Endothelial cell of umbilical vein (primary cell): ENCODE data around the gene HACD3. TPM values are rescaled to one million over a fixed set of nuclear protein-coding genes. Genes with fewer than 3 reads are reported as not detected.

Experiments used
- BruUV-seq: library from RNA; stranded (reverse); fragments of 400-500 nt; replicated peaks from 2 replicates; lab custom pipeline; 2021; lab: Mats Ljungman, UMichigan
- CTCF ChIA-PET: fragments of 300-600, 350-600 bp; sonication (Branson Sonifier 250); formaldehyde crosslinking; loops from one replicate; lab custom pipeline; 2021; ENCODE audit warnings: antibody characterized with exemption, inconsistent platforms; lab: Charles Lee
- POLR2A ChIA-PET: fragments of 300-600, 350-600 bp; sonication (Branson Sonifier 250); formaldehyde crosslinking; loops from one replicate; lab custom pipeline; 2021; ENCODE audit warnings: antibody characterized with exemption, inconsistent platforms; lab: Charles Lee
- DNase-seq: peaks from one replicate; pipeline ENCODE4 v3.0.0-alpha.2; 2011; ENCODE audit warnings: low read depth, low spot score
- FAIRE-seq: peaks from 2 replicates; lab custom pipeline; 2011; peaks lifted over from hg19 to GRCh38; lab: Jason Lieb, UNC
- H2AFZ ChIP-seq: 2 replicates; pipeline ENCODE4 v1.6.0; 2012; ENCODE audit warnings: low read depth, low read length, control low read depth, inconsistent platforms
- H3K27ac ChIP-seq: 2 replicates; pipeline ENCODE4 v1.5.1; 2011; ENCODE audit warnings: low read depth, mild to moderate bottlenecking, control low read depth, low read length, moderate library complexity; ENCODE audit not compliant: insufficient read depth
- H3K27me3 ChIP-seq, 2 experiments: 2 replicates each; pipeline versions ENCODE4 v1.6.0 to v1.6.1; 2011; ENCODE audit warnings: low read length in 2 of 2, mixed read lengths in 1 of 2; ENCODE audit not compliant: control insufficient read depth in 2 of 2, insufficient read depth in 2 of 2
- H3K36me3 ChIP-seq, 2 experiments: 2 replicates in 1 of 2; 3 replicates in 1 of 2; pipeline ENCODE4 v1.5.1; 2011; ENCODE audit warnings: low read length in 2 of 2, mild to moderate bottlenecking in 1 of 2, moderate library complexity in 1 of 2; ENCODE audit not compliant: control insufficient read depth in 2 of 2, insufficient read depth in 2 of 2; ENCODE audit errors: extremely low read depth in 1 of 2
- H3K4me1 ChIP-seq: 3 replicates; pipeline ENCODE4 v1.5.1; 2011; ENCODE audit warnings: mild to moderate bottlenecking, low read length; ENCODE audit not compliant: control insufficient read depth, insufficient read depth; ENCODE audit errors: extremely low read depth
- H3K4me2 ChIP-seq: 2 replicates; pipeline ENCODE4 v1.6.1; 2011; ENCODE audit warnings: low read length, control low read depth, mixed read lengths; ENCODE audit not compliant: insufficient read depth
- H3K4me3 ChIP-seq, 3 experiments: fragments of 200-600 bp in 1 of 3; sonication (generic), shearing (Covaris generic) in 1 of 3; replicated peaks in 1 of 3; 2 replicates each; pipeline ENCODE4 v1.5.1; 2011 to 2016; ENCODE audit warnings: control low read depth in 3 of 3, low read length in 3 of 3, mild to moderate bottlenecking in 2 of 3, inconsistent platforms in 1 of 3, low read depth in 1 of 3, moderate library complexity in 1 of 3; ENCODE audit not compliant: insufficient read depth in 1 of 3
- H3K79me2 ChIP-seq: 2 replicates; pipeline ENCODE4 v1.6.0; 2012; ENCODE audit warnings: low read length, inconsistent platforms; ENCODE audit not compliant: control insufficient read depth, insufficient read depth
- H3K9ac ChIP-seq: replicated peaks from 2 replicates; pipeline ENCODE3; 2011; ENCODE audit warnings: low read length, control low read depth; ENCODE audit not compliant: insufficient read depth; ENCODE audit errors: extremely low read depth
- H3K9me1 ChIP-seq: replicated peaks from 3 replicates; pipeline ENCODE4 v1.6.0; 2011; ENCODE audit warnings: mild to moderate bottlenecking, low read length; ENCODE audit not compliant: control insufficient read depth, insufficient read depth; ENCODE audit errors: extremely low read depth
- H3K9me3 ChIP-seq: replicated peaks from 2 replicates; pipeline ENCODE4 v1.5.1; 2012; ENCODE audit warnings: low read length, inconsistent platforms; ENCODE audit not compliant: control insufficient read depth, insufficient read depth
- H4K20me1 ChIP-seq: replicated peaks from 2 replicates; pipeline ENCODE3; 2011; ENCODE audit warnings: mild to moderate bottlenecking, low read length; ENCODE audit not compliant: control insufficient read depth, insufficient read depth; ENCODE audit errors: extremely low read depth
- EZH2 ChIP-seq: IDR thresholded peaks from 2 replicates; pipeline ENCODE4 v1.6.1; 2012; ENCODE audit warnings: borderline replicate concordance, low read depth, mild to moderate bottlenecking, moderate library complexity, low read length, inconsistent platforms; ENCODE audit not compliant: severe bottlenecking
- FOS ChIP-seq: IDR thresholded peaks from 2 replicates; pipeline ENCODE4 v1.6.1; 2011; ENCODE audit warnings: mild to moderate bottlenecking, low read length, moderate library complexity, borderline replicate concordance; ENCODE audit not compliant: insufficient read depth
- GATA2 ChIP-seq: IDR thresholded peaks from 2 replicates; pipeline ENCODE4 v1.7.0; 2011; ENCODE audit warnings: low read depth, mild to moderate bottlenecking, moderate library complexity, mixed read lengths, low read length; ENCODE audit not compliant: insufficient read length, insufficient read depth
- JUN ChIP-seq: IDR thresholded peaks from 2 replicates; pipeline ENCODE4 v1.6.1; 2011; ENCODE audit warnings: borderline replicate concordance, low read depth; ENCODE audit not compliant: insufficient read length, insufficient read depth
- MAX ChIP-seq: IDR thresholded peaks from 2 replicates; pipeline ENCODE4 v1.6.1; 2011; ENCODE audit not compliant: insufficient read depth, insufficient read length
- MYC ChIP-seq: IDR thresholded peaks from one replicate; pipeline ENCODE4 v1.6.1; 2011; ENCODE audit warnings: mild to moderate bottlenecking, low read depth, low read length
- POLR2A ChIP-seq: IDR thresholded peaks from 2 replicates; pipeline ENCODE4 v1.6.1; 2012; ENCODE audit warnings: low read depth, mild to moderate bottlenecking, control low read depth, low read length
- POLR2AphosphoS5 ChIP-seq: IDR thresholded peaks from 2 replicates; pipeline ENCODE4 v1.6.1; 2012; ENCODE audit warnings: low read depth, mild to moderate bottlenecking, control low read depth, low read length, moderate library complexity; ENCODE audit not compliant: insufficient read depth
- dilution Hi-C: fragments of 300-500 bp; cut with MboI; formaldehyde crosslinking; loops from one replicate; pipeline ENCODE4 v1.15.0; 2019; ENCODE audit warnings: low sequenced_read_pairs; ENCODE audit not compliant: extremely low pct_ligation_motif_present
- intact Hi-C: fragments of 100-400 bp; cut with micrococcal nuclease; formaldehyde crosslinking; loops from one replicate; pipeline ENCODE4 v1.10.0; 2022
- polyA plus RNA-seq, 4 experiments: library from polyadenylated mRNA; depleted of rRNA in 3 of 4; stranded (reverse) in 3 of 4; unstranded in 1 of 4; fragments of >200 nt; gene quantifications; 2 replicates each; pipeline versions ENCODE4 v1.2.1 to v1.2.3, GENCODE V29; 2011 to 2012; ENCODE audit warnings: missing spikeins in 1 of 4
- total RNA-seq: library from RNA; stranded (reverse); gene quantifications from 2 replicates; pipeline ENCODE4 v1.2.3, GENCODE V29; 2021
- TF ChIP-seq, protein P1 (sequence below), 2 donors: IDR thresholded peaks; 1 replicate in 1 of 2; 2 replicates in 1 of 2; pipeline ENCODE4 v1.5.1; 2011; ENCODE audit warnings: low read length in 2 of 2, mild to moderate bottlenecking in 2 of 2, moderate library complexity in 2 of 2, control low read depth in 1 of 2, inconsistent platforms in 1 of 2, low read depth in 1 of 2; ENCODE audit not compliant: insufficient read depth in 1 of 2; ENCODE audit errors: extremely low read depth in 1 of 2

The HACD3 gene
- total and polyA plus RNA-seq, 2 donors (not counting 3 experiments of a cell fraction or from before 2014, with no cell fraction given) = 47.4 to 61.1 TPM

GRCh38 chr15:65619626-65620290 is 89.5 kb downstream of the HACD3 start:
- dilution Hi-C loops = no loop called here
- POLR2A ChIA-PET = no interaction called here

More at GRCh38 chr15:65619626-65620290, 89.5 kb downstream of the HACD3 start:
- Histone ChIP-seq H3K4me3 (no peak overlapping the region), H3K27me3 (no peaks in the 10 kb centered on the region), H3K27ac (no peak overlapping the region), H3K36me3 (no peaks in the 10 kb centered on the region), H2AFZ (no peak overlapping the region), H3K9ac (no peak overlapping the region), H3K9me3 (no peaks in the 10 kb centered on the region), H4K20me1 (no peaks in the 10 kb centered on the region), H3K9me1 (no peaks in the 10 kb centered on the region), H3K79me2 (no peaks in the 10 kb centered on the region), H3K4me1 (no peaks in the 10 kb centered on the region), H3K4me2 (no peak overlapping the region)
- BruUV-seq = no TSS peak
- no peak for FAIRE-seq
- CTCF ChIA-PET = interaction anchor here (1.1 kb wide), 1 partner anchor 8 kb away, joined by 4 read pairs; the partner anchor contains the start of gene INTS14
- TF ChIP-seq MAX (no peak), EZH2 (no peak), POLR2AphosphoS5 (no peak), JUN (no peak), GATA2 (no peak), MYC (no peak), FOS (no peak), POLR2A (no peak)
- TF ChIP-seq, protein P1, sequence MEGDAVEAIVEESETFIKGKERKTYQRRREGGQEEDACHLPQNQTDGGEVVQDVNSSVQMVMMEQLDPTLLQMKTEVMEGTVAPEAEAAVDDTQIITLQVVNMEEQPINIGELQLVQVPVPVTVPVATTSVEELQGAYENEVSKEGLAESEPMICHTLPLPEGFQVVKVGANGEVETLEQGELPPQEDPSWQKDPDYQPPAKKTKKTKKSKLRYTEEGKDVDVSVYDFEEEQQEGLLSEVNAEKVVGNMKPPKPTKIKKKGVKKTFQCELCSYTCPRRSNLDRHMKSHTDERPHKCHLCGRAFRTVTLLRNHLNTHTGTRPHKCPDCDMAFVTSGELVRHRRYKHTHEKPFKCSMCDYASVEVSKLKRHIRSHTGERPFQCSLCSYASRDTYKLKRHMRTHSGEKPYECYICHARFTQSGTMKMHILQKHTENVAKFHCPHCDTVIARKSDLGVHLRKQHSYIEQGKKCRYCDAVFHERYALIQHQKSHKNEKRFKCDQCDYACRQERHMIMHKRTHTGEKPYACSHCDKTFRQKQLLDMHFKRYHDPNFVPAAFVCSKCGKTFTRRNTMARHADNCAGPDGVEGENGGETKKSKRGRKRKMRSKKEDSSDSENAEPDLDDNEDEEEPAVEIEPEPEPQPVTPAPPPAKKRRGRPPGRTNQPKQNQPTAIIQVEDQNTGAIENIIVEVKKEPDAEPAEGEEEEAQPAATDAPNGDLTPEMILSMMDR (IDR thresholded peaks at IDR 0.05; ENCODE audit: extremely low read depth in 1 of 2, insufficient read depth in 1 of 2, low read depth in 1 of 2, low read length in 2 of 2) = no peak
- intact Hi-C loops = no loop called here
- no peak for DNase-seq
